ENCODE measurements around the gene BTBD17.

GRCh38 chr17:74326506-74326905 lies 35.2 kb downstream of the BTBD17 start:
- no peak for TF ChIP-seq CTCF (IDR thresholded peaks at IDR 0.05)
- TF ChIP-seq REST (IDR thresholded peaks at IDR 0.05): no peak
- TF ChIP-seq CEBPB (IDR thresholded peaks at IDR 0.05): no peak
- TF ChIP-seq ELK1 (IDR thresholded peaks at IDR 0.05; ENCODE audit: low read depth, low read length): no peak
- TF ChIP-seq EHF (CRISPR knock-in tag; IDR thresholded peaks at IDR 0.05): no peak

All from A549 (cell line).